H1 (cell line): ENCODE measurements around the gene DCDC2B. TPM values are rescaled to one million over a fixed set of nuclear protein-coding genes. Genes with fewer than 3 reads are reported as not detected.

Experiments used
- CTCF ChIA-PET: fragments of 300-600 bp; sonication (Branson Sonifier 250); formaldehyde crosslinking; loops from one replicate; lab custom pipeline; 2021; ENCODE audit not compliant: partially characterized antibody; lab: Charles Lee
- POLR2A ChIA-PET: fragments of 300-600 bp; sonication (Branson Sonifier 250); formaldehyde crosslinking; loops from one replicate; lab custom pipeline; 2021; ENCODE audit warnings: inconsistent platforms; ENCODE audit not compliant: partially characterized antibody; lab: Charles Lee
- DNase-seq, 2 experiments: peaks; one replicate each; pipeline versions ENCODE4 v3.0.0 to v3.0.0-alpha.2; 2010 to 2022; ENCODE audit warnings: low spot score in 2 of 2, low read depth in 1 of 2, mixed read lengths in 1 of 2
- FAIRE-seq: peaks from 2 replicates; lab custom pipeline; 2011; peaks lifted over from hg19 to GRCh38; lab: Jason Lieb, UNC
- H2AFZ ChIP-seq: 2 replicates; pipeline ENCODE4 v1.8.1; 2012; ENCODE audit warnings: low read length, inconsistent platforms
- H2AK5ac ChIP-seq: 2 replicates; pipeline ENCODE4 v1.6.1; 2013; ENCODE audit warnings: low read depth, low read length
- H2BK120ac ChIP-seq: replicated peaks from 2 replicates; pipeline ENCODE3; 2013; ENCODE audit warnings: low read depth, low read length, inconsistent platforms
- H2BK12ac ChIP-seq: 2 replicates; pipeline ENCODE4 v1.6.1; 2013; ENCODE audit warnings: low read depth, low read length
- H2BK15ac ChIP-seq: 2 replicates; pipeline ENCODE4 v1.6.1; 2013; ENCODE audit warnings: low read length
- H2BK20ac ChIP-seq: 2 replicates; pipeline ENCODE4 v1.6.1; 2013; ENCODE audit warnings: low read length
- H2BK5ac ChIP-seq: 2 replicates; pipeline ENCODE4 v1.6.1; 2013; ENCODE audit warnings: low read depth, low read length
- H3K14ac ChIP-seq: 2 replicates; pipeline ENCODE4 v1.6.1; 2013; ENCODE audit warnings: inconsistent platforms; ENCODE audit not compliant: insufficient read length
- H3K18ac ChIP-seq: 2 replicates; pipeline ENCODE4 v1.6.1; 2013; ENCODE audit warnings: low read length; ENCODE audit errors: extremely low read depth
- H3K23ac ChIP-seq: 2 replicates; pipeline ENCODE4 v1.6.1; 2013; ENCODE audit warnings: inconsistent platforms; ENCODE audit not compliant: insufficient read length
- H3K23me2 ChIP-seq: 2 replicates; pipeline ENCODE4 v1.6.1; 2013; ENCODE audit warnings: low read depth, low read length
- H3K27ac ChIP-seq: 2 replicates; pipeline ENCODE4 v1.6.1; 2011; ENCODE audit warnings: low read depth, low read length, inconsistent platforms
- H3K27me3 ChIP-seq, 4 experiments: replicated peaks in 1 of 4; 1 replicate in 1 of 4; 2 replicates in 3 of 4; pipeline versions ENCODE4 v1.6.1 to v1.8.1; 2011 to 2013; ENCODE audit warnings: low read length in 3 of 4, mild to moderate bottlenecking in 3 of 4, inconsistent platforms in 2 of 4, mixed read lengths in 2 of 4, moderate library complexity in 1 of 4; ENCODE audit not compliant: control insufficient read depth in 3 of 4, insufficient read depth in 3 of 4; ENCODE audit errors: extremely low read depth in 1 of 4
- H3K36me3 ChIP-seq, 4 experiments: 2 replicates each; pipeline versions ENCODE4 v1.6.1 to v1.8.1; 2011 to 2013; ENCODE audit warnings: mild to moderate bottlenecking in 4 of 4, low read length in 3 of 4, moderate library complexity in 2 of 4, control low read depth in 1 of 4, inconsistent platforms in 1 of 4; ENCODE audit not compliant: insufficient read depth in 4 of 4, control insufficient read depth in 2 of 4
- H3K4ac ChIP-seq: replicated peaks from 2 replicates; pipeline ENCODE3; 2013; ENCODE audit warnings: low read length, low read depth, mixed read lengths, inconsistent platforms; ENCODE audit not compliant: insufficient read length
- H3K4me1 ChIP-seq, 4 experiments: replicated peaks in 1 of 4; 1 replicate in 1 of 4; 2 replicates in 3 of 4; pipeline versions ENCODE4 v1.6.1 to v1.8.1; 2011 to 2013; ENCODE audit warnings: low read length in 3 of 4, inconsistent platforms in 2 of 4, mixed read lengths in 1 of 4; ENCODE audit not compliant: insufficient read depth in 4 of 4, control insufficient read depth in 3 of 4
- H3K4me2 ChIP-seq, 2 experiments: 2 replicates each; pipeline versions ENCODE4 v1.6.1 to v1.8.1; 2011 to 2013; ENCODE audit warnings: low read depth in 2 of 2, low read length in 2 of 2, control low read depth in 1 of 2, inconsistent platforms in 1 of 2, mild to moderate bottlenecking in 1 of 2; ENCODE audit not compliant: insufficient read depth in 1 of 2
- H3K4me3 ChIP-seq, 4 experiments: fragments of 200-600, 300-600 bp in 1 of 4; sonication (generic), shearing (Covaris generic), sonication (Bioruptor Twin) in 1 of 4; 2 replicates each; pipeline versions ENCODE4 v1.5.1 to v1.8.1; 2011 to 2016; ENCODE audit warnings: low read length in 4 of 4, low read depth in 3 of 4, control low read depth in 2 of 4, inconsistent platforms in 2 of 4, mild to moderate bottlenecking in 2 of 4, mixed read lengths in 1 of 4, moderate library complexity in 1 of 4; ENCODE audit not compliant: insufficient read depth in 2 of 4; ENCODE audit errors: extremely low read depth in 1 of 4
- H3K56ac ChIP-seq: replicated peaks from 2 replicates; pipeline ENCODE3; 2013; ENCODE audit warnings: low read depth, mild to moderate bottlenecking, mixed read lengths, low read length, inconsistent platforms; ENCODE audit not compliant: insufficient read length
- H3K79me1 ChIP-seq: 2 replicates; pipeline ENCODE4 v1.6.1; 2013; ENCODE audit warnings: low read depth, low read length, control low read depth
- H3K79me2 ChIP-seq, 2 experiments: 2 replicates each; pipeline versions ENCODE4 v1.6.1 to v1.8.1; 2012 to 2013; ENCODE audit warnings: low read length in 2 of 2, mild to moderate bottlenecking in 2 of 2, inconsistent platforms in 1 of 2; ENCODE audit not compliant: insufficient read depth in 2 of 2, control insufficient read depth in 1 of 2
- H3K9ac ChIP-seq, 4 experiments: replicated peaks in 1 of 4; 1 replicate in 1 of 4; 2 replicates in 3 of 4; pipeline versions ENCODE4 v1.6.1 to v1.8.1; 2011 to 2013; ENCODE audit warnings: low read depth in 3 of 4, low read length in 3 of 4, control low read depth in 2 of 4, mild to moderate bottlenecking in 2 of 4, moderate library complexity in 2 of 4, inconsistent platforms in 1 of 4; ENCODE audit errors: extremely low read depth in 1 of 4
- H3K9me3 ChIP-seq, 2 experiments: 2 replicates each; pipeline versions ENCODE4 v1.6.1 to v1.8.1; 2012 to 2013; ENCODE audit warnings: mild to moderate bottlenecking in 2 of 2, moderate library complexity in 2 of 2, control low read depth in 1 of 2, inconsistent platforms in 1 of 2, low read depth in 1 of 2, low read length in 1 of 2, mixed read lengths in 1 of 2; ENCODE audit not compliant: insufficient read depth in 2 of 2
- H4K20me1 ChIP-seq, 2 experiments: replicated peaks in 1 of 2; 2 replicates each; pipeline versions ENCODE3 to v1.8.1; 2011 to 2013; ENCODE audit warnings: inconsistent platforms in 2 of 2, low read length in 2 of 2, mild to moderate bottlenecking in 1 of 2; ENCODE audit not compliant: insufficient read depth in 2 of 2, control insufficient read depth in 1 of 2
- H4K5ac ChIP-seq: 2 replicates; pipeline ENCODE4 v1.6.1; 2013; ENCODE audit warnings: low read length, low read depth, mixed read lengths, inconsistent platforms; ENCODE audit not compliant: insufficient read length
- H4K8ac ChIP-seq: 2 replicates; pipeline ENCODE4 v1.8.0; 2013; ENCODE audit warnings: mild to moderate bottlenecking, moderate library complexity, low read length, inconsistent platforms; ENCODE audit not compliant: insufficient read depth; ENCODE audit errors: extremely low read depth
- H4K91ac ChIP-seq: replicated peaks from 2 replicates; pipeline ENCODE3; 2013; ENCODE audit warnings: low read length, mixed read lengths, inconsistent platforms; ENCODE audit not compliant: insufficient read length
- JUND ChIP-seq: IDR thresholded peaks from 2 replicates; pipeline ENCODE4 v1.6.1; 2011; ENCODE audit warnings: mild to moderate bottlenecking, improper control_type of control experiment, low read length
- WGBS, 2 experiments: shearing (Covaris generic) in 1 of 2; methylation state at CpG; one replicate each; pipeline versions ENCODE4 v1.1.6 to v1.1.7; 2013 to 2015; ENCODE audit warnings: low lambda C conversion rate in 2 of 2, mixed read lengths in 2 of 2, inconsistent platforms in 1 of 2, low coverage in 1 of 2, missing lambda C conversion rate in 1 of 2; ENCODE audit not compliant: insufficient replicate concordance in 2 of 2, insufficient coverage in 1 of 2, insufficient read length in 1 of 2; ENCODE audit errors: extremely low coverage in 1 of 2, missing lambda C conversion rate in 1 of 2; 5-methylcytosine and 5-hydroxymethylcytosine counted together
- polyA plus RNA-seq, 7 experiments: library from polyadenylated mRNA; depleted of rRNA in 3 of 7; stranded (reverse) in 5 of 7; unstranded in 2 of 7; fragments of >200 nt in 5 of 7; fragments of 200-250 nt in 2 of 7; gene quantifications; 1 replicate in 5 of 7; 2 replicates in 1 of 7; 4 replicates in 1 of 7; pipeline versions ENCODE4 v1.2.1 to v1.2.3, GENCODE V29; 2011 to 2013; ENCODE audit warnings: missing spikeins in 2 of 7, mixed read lengths in 2 of 7
- total RNA-seq: library from RNA; stranded (reverse); fragmentation: NEBNext Ultra II Directional; extraction: Animal tissue kit (Norgen Biotek cat#: 25700); gene quantifications from 2 replicates; pipeline ENCODE4 v1.2.1, GENCODE V29; 2021

The DCDC2B gene
- total and polyA plus RNA-seq, 2 of the 8 experiments (the other 6 are each of a cell fraction or from before 2014, with no cell fraction given): not detected

- Histone ChIP-seq H4K91ac (no peak overlapping the region), H3K9me3 (no peaks in the 10 kb centered on the region), H3K4me1 (peaks cover 0 to 7% (median 2%) of the 10 kb centered on the region in 4 experiments; a peak in 3 of 7 replicates), H4K5ac (no peak overlapping the region), H2BK12ac (no peak overlapping the region), H3K27ac (peak overlapping the region; percentile 22; the same call in 1 of the 2 replicates), H2AFZ (no peak overlapping the region), H3K23ac (no peak overlapping the region), H3K56ac (no peak overlapping the region), H3K4ac (no peak overlapping the region), H4K8ac (no peak overlapping the region), H3K18ac (no peak overlapping the region), H3K9ac (peak overlapping the region in 1 of 4 experiments; percentile 15; a peak in 2 of 7 replicates), H2BK5ac (0 out of 2 replicates have a peak overlapping the region, but pooled peaks have one; percentile 68), H2BK20ac (no peak overlapping the region), H2AK5ac (no peak overlapping the region), H3K4me2 (peak overlapping the region; percentile 65 to 84), H3K27me3 (no peaks in the 10 kb centered on the region), H4K20me1 (peaks cover 0 to 1% of the 10 kb centered on the region in 2 experiments), H2BK15ac (no peak overlapping the region), H3K23me2 (peaks cover 8% of the 10 kb centered on the region; the same call in 1 of the 2 replicates), H3K79me2 (peaks cover 0 to 24% of the 10 kb centered on the region in 2 experiments; a peak in 3 of 4 replicates), H3K79me1 (peaks cover 2% of the 10 kb centered on the region; the same call in 1 of the 2 replicates), H3K14ac (no peak overlapping the region), H3K4me3 (peak overlapping the region; percentile 66 to 97 (median 88); a peak in 7 of 8 replicates), H2BK120ac (no peak overlapping the region), H3K36me3 (peaks cover 6 to 22% (median 13%) of the 10 kb centered on the region in 4 experiments; a peak in 7 of 8 replicates)
- TF ChIP-seq JUND: no peak
- CTCF ChIA-PET: interaction anchor here (0.5 to 2.3 kb wide), 7 partner anchors 8 to 1458 kb away, joined by 3 to 7 read pairs (median 3); partner anchors contain the start of gene DCDC2B
- FAIRE-seq (no peak), DNase-seq (no peak)
- 79% methylated on average over 4 of the region's 4 CpGs; no CpG with 5 or more reads in 1 of the 2 experiments for WGBS, 2 experiments
- POLR2A ChIA-PET: interaction anchor here (0.8 to 8.0 kb wide), 11 partner anchors 11 to 112 kb away, joined by 3 to 52 read pairs (median 5); partner anchors contain the start of genes DCDC2B, IQCC and LCK
Observed at GRCh38 chr1:32220746-32221580, 12.1 kb downstream of the DCDC2B start.
